Natural killer cell treated with Interleukin-12 subunit alpha and Interleukin-12 subunit beta and Interleukin-15 and Interleukin-18, amount 100 ng/mL, for 72 hours (primary cell): ENCODE data around the gene TUBB8B. TPM values are rescaled to one million over a fixed set of nuclear protein-coding genes. Genes with fewer than 3 reads are reported as not detected.
A peak's percentile ranks its signal among the peaks of the same experiment; 100 is the strongest.
"Not testable (repeated sequence)": the region's sequence is repeated elsewhere in the genome, so short reads cannot be mapped to it uniquely, and the experiment has no call there.

Experiments
- ATAC-seq, 2 donors: fragments of 150-1000 bp; cut with Tn5 transposase in 1 of 2; sonication (Bioruptor Pico), chemical (Tn5 transposase) in 1 of 2; 2 replicates each; pipeline ENCODE4 v1.10.0; 2021
- DNase-seq: peaks from one replicate; pipeline ENCODE4 v3.0.0; 2022; ENCODE audit warnings: low spot score
- H3K27ac Mint-ChIP-seq, 2 donors: 1 replicate in 1 of 2; 2 replicates in 1 of 2; pipeline ENCODE4 v1.8.0; 2022; ENCODE audit warnings: mixed read lengths in 2 of 2, mild to moderate bottlenecking in 1 of 2, moderate library complexity in 1 of 2
- H3K27me3 Mint-ChIP-seq, 2 donors: 1 replicate in 1 of 2; 2 replicates in 1 of 2; pipeline ENCODE4 v1.8.0; 2022; ENCODE audit warnings: mixed read lengths in 2 of 2
- H3K36me3 Mint-ChIP-seq: one replicate; pipeline ENCODE4 v1.8.0; 2022; ENCODE audit warnings: mixed read lengths
- H3K4me1 Mint-ChIP-seq, 2 donors: 1 replicate in 1 of 2; 2 replicates in 1 of 2; pipeline ENCODE4 v1.8.0; 2022; ENCODE audit warnings: low read depth in 2 of 2, mixed read lengths in 2 of 2, mild to moderate bottlenecking in 1 of 2
- H3K4me3 Mint-ChIP-seq: one replicate; pipeline ENCODE4 v1.8.0; 2022; ENCODE audit warnings: mixed read lengths
- H3K9me3 Mint-ChIP-seq: 2 replicates; pipeline ENCODE4 v1.8.0; 2022; ENCODE audit warnings: mixed read lengths
- total RNA-seq, 2 donors: library from RNA; stranded (reverse); gene quantifications; one replicate each; pipeline ENCODE4 v1.2.3, GENCODE V29; 2022

The TUBB8B gene
- not detected for total RNA-seq

GRCh38 chr18:49176-49665, at the start of gene TUBB8B:
Gene TUBB8B, minus strand, starts transcription at chr18:49615. Its CDS starts 58 bp downstream, at chr18:49557.
- not testable (repeated sequence) for H3K9me3 Mint-ChIP-seq, H3K4me3 Mint-ChIP-seq, H3K4me1 Mint-ChIP-seq, H3K27ac Mint-ChIP-seq, ATAC-seq, DNase-seq, H3K27me3 Mint-ChIP-seq, H3K36me3 Mint-ChIP-seq

GRCh38 chr18:97252-97914, 48.0 kb upstream of the TUBB8B start:
- H3K4me3 Mint-ChIP-seq, H3K4me1 Mint-ChIP-seq, H3K36me3 Mint-ChIP-seq, H3K27ac Mint-ChIP-seq, H3K9me3 Mint-ChIP-seq, DNase-seq, ATAC-seq: not testable (repeated sequence)
- peaks cover 12 to 20% of the 10 kb centered on the region in 2 donors for H3K27me3 Mint-ChIP-seq

- not testable (repeated sequence) for ATAC-seq, H3K4me1 Mint-ChIP-seq, H3K36me3 Mint-ChIP-seq, H3K27ac Mint-ChIP-seq, DNase-seq, H3K4me3 Mint-ChIP-seq, H3K9me3 Mint-ChIP-seq
- peaks cover 12 to 19% of the 10 kb centered on the region in 2 donors for H3K27me3 Mint-ChIP-seq
Measured at GRCh38 chr18:96767-97131, 47.3 kb upstream of the TUBB8B start.

GRCh38 chr18:96101-96766, 46.8 kb upstream of the TUBB8B start:
- H3K9me3 Mint-ChIP-seq, H3K4me1 Mint-ChIP-seq, H3K4me3 Mint-ChIP-seq, DNase-seq, H3K36me3 Mint-ChIP-seq: not testable (repeated sequence)
- H3K27me3 Mint-ChIP-seq, result peaks cover 8 to 14% of the 10 kb centered on the region in 2 donors
- peak; percentile 48 to 65 for ATAC-seq
- peak overlapping the region; percentile 39 to 79 for H3K27ac Mint-ChIP-seq

GRCh38 chr18:95580-95979, 46.2 kb upstream of the TUBB8B start:
- H3K9me3 Mint-ChIP-seq, DNase-seq, H3K4me3 Mint-ChIP-seq, H3K36me3 Mint-ChIP-seq, H3K27me3 Mint-ChIP-seq, H3K4me1 Mint-ChIP-seq: not testable (repeated sequence)
- peak; percentile 44 to 64 for ATAC-seq
- peak overlapping the region; percentile 39 to 79 for H3K27ac Mint-ChIP-seq

- DNase-seq, H3K27ac Mint-ChIP-seq, H3K9me3 Mint-ChIP-seq, H3K27me3 Mint-ChIP-seq, ATAC-seq, H3K4me1 Mint-ChIP-seq, H3K4me3 Mint-ChIP-seq, H3K36me3 Mint-ChIP-seq: not testable (repeated sequence)
Measured at GRCh38 chr18:93897-94408, 44.5 kb upstream of the TUBB8B start.

GRCh38 chr18:91561-91960, 42.1 kb upstream of the TUBB8B start:
- H3K36me3 Mint-ChIP-seq, H3K4me3 Mint-ChIP-seq, DNase-seq, H3K27ac Mint-ChIP-seq, H3K27me3 Mint-ChIP-seq, H3K4me1 Mint-ChIP-seq, H3K9me3 Mint-ChIP-seq, ATAC-seq: not testable (repeated sequence)

- not testable (repeated sequence) for H3K4me1 Mint-ChIP-seq, ATAC-seq, H3K9me3 Mint-ChIP-seq, H3K36me3 Mint-ChIP-seq, H3K27ac Mint-ChIP-seq, H3K4me3 Mint-ChIP-seq, DNase-seq, H3K27me3 Mint-ChIP-seq
Measured at GRCh38 chr18:90396-91193, 41.2 kb upstream of the TUBB8B start.

GRCh38 chr18:89124-89523, 39.7 kb upstream of the TUBB8B start:
- H3K36me3 Mint-ChIP-seq, ATAC-seq, H3K4me3 Mint-ChIP-seq, DNase-seq, H3K9me3 Mint-ChIP-seq, H3K4me1 Mint-ChIP-seq, H3K27me3 Mint-ChIP-seq, H3K27ac Mint-ChIP-seq: not testable (repeated sequence)

GRCh38 chr18:84801-85200, 35.4 kb upstream of the TUBB8B start:
- H3K9me3 Mint-ChIP-seq, ATAC-seq, H3K4me1 Mint-ChIP-seq, H3K4me3 Mint-ChIP-seq, DNase-seq, H3K36me3 Mint-ChIP-seq, H3K27me3 Mint-ChIP-seq, H3K27ac Mint-ChIP-seq: not testable (repeated sequence)

GRCh38 chr18:82626-83209, 33.3 kb upstream of the TUBB8B start:
- ATAC-seq, H3K36me3 Mint-ChIP-seq: not testable (repeated sequence)

GRCh38 chr18:80881-81280, 31.5 kb upstream of the TUBB8B start:
- not testable (repeated sequence) for DNase-seq, H3K4me1 Mint-ChIP-seq, H3K36me3 Mint-ChIP-seq, H3K4me3 Mint-ChIP-seq, H3K9me3 Mint-ChIP-seq, ATAC-seq, H3K27me3 Mint-ChIP-seq, H3K27ac Mint-ChIP-seq

More at GRCh38 chr18:82626-83209, 33.3 kb upstream of the TUBB8B start:
- not testable (repeated sequence) for H3K4me3 Mint-ChIP-seq, H3K27ac Mint-ChIP-seq, H3K27me3 Mint-ChIP-seq, H3K4me1 Mint-ChIP-seq, DNase-seq, H3K9me3 Mint-ChIP-seq

- not testable (repeated sequence) for H3K27ac Mint-ChIP-seq, H3K4me1 Mint-ChIP-seq, H3K27me3 Mint-ChIP-seq, ATAC-seq, H3K9me3 Mint-ChIP-seq, H3K36me3 Mint-ChIP-seq, DNase-seq, H3K4me3 Mint-ChIP-seq
Measured at GRCh38 chr18:80202-80601, 30.8 kb upstream of the TUBB8B start.
